Hepatocyte (in vitro differentiated cells): ENCODE data around the gene GPR32.
"Not testable (repeated sequence)": the region's sequence is repeated elsewhere in the genome, so short reads cannot be mapped to it uniquely, and the experiment has no call there.

Experiments used
- EZH2 ChIP-seq: fragments of 200-600 bp; sonication (generic); IDR thresholded peaks from 2 replicates; pipeline ENCODE4 v1.6.1; 2016; ENCODE audit warnings: antibody characterized with exemption, mild to moderate bottlenecking, borderline replicate concordance
- EZH2phosphoT487 ChIP-seq: fragments of 200-600 bp; sonication (generic); IDR thresholded peaks from one replicate; pipeline ENCODE4 v1.6.1; 2018; ENCODE audit warnings: antibody characterized with exemption, mild to moderate bottlenecking, low read depth, moderate library complexity; ENCODE audit not compliant: unreplicated experiment, severe bottlenecking
- TF ChIP-seq, protein P1 (sequence below): fragments of 200-600 bp; sonication (generic); IDR thresholded peaks from 2 replicates; pipeline ENCODE4 v1.5.1; 2016; ENCODE audit warnings: antibody characterized with exemption, mild to moderate bottlenecking; ENCODE audit not compliant: poor library complexity

DNA sequence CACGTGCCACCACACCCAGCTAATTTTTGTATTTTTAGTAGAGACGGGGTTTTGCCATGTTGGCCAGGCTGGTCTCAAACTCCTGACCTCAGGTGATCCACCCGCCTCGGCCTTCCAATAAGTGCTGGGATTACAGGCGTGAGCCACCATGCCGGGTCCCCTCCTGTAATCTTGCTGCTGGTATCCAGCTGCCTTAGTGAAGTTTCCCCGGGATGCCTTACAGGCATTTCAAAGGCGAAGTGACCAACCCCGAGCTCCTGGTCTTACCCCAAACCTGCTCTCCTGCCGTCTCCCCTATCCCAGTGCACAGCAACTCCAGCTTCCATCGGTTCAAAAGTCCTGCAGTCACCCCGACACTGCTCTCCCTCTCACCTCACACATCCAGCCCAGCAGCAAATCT lies 3.5 kb upstream of the GPR32 start:
- TF ChIP-seq, protein P1, sequence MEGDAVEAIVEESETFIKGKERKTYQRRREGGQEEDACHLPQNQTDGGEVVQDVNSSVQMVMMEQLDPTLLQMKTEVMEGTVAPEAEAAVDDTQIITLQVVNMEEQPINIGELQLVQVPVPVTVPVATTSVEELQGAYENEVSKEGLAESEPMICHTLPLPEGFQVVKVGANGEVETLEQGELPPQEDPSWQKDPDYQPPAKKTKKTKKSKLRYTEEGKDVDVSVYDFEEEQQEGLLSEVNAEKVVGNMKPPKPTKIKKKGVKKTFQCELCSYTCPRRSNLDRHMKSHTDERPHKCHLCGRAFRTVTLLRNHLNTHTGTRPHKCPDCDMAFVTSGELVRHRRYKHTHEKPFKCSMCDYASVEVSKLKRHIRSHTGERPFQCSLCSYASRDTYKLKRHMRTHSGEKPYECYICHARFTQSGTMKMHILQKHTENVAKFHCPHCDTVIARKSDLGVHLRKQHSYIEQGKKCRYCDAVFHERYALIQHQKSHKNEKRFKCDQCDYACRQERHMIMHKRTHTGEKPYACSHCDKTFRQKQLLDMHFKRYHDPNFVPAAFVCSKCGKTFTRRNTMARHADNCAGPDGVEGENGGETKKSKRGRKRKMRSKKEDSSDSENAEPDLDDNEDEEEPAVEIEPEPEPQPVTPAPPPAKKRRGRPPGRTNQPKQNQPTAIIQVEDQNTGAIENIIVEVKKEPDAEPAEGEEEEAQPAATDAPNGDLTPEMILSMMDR: not testable (repeated sequence)
- not testable (repeated sequence) for TF ChIP-seq EZH2, EZH2phosphoT487
